ENCODE data around the gene ASMTL.

Gene ASMTL

DNA sequence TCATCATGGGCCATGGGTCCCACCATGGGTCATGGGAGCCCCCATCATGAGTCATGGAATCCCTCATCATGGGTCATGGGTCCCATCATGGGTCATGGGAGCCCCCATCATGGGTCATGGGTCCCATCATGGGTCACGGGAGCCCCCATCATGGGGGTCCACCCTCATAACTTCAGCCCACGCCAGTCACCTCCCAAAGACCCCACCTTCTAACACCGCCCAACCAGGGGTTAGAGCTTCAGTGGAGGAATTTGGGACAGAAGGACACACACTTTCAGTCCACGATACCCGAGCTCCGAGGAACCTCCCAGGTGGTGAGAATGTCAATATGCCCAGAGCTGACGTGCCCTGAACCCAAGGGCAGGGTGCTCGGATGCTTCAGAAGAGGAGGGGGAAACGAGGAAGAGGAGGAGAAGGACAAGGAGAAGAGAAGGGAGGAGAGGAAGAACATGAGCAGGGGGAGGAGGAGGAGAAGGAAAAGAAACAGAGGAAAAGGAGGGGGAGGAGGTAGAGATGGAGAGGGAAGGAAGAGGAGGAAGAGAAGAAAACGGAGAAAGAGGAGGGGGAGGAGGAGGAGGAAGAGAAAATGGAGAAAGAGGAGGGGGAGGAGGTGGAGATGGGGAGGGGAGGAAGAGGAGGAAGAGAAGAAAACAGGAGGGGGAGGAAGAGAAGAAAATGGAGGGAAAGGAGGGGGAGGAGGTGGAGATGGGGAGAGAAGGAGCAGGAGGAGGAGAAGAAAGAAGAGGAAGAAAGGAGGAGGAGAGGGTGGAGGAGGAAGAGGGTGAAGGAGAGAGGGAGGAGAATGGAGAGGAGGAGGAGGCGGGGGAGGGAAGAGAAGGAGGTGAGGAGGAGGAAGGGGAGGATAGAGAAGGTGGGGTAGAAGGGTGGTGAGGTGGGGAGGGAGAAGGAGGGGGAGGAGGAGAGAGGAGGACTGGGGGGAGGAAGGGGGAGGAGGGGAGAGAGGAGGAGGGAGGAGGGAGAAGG is 98.4 kb downstream of the ASMTL start:
- Histone ChIP-seq H2AK5ac (ENCODE audit: low read length) (no peak overlapping the region), H3K79me1 (ENCODE audit: low read length) (no peaks in the 10 kb centered on the region), H3K27ac (ENCODE audit: low read depth, low read length) (no peak overlapping the region), H2BK12ac (ENCODE audit: low read length) (no peak overlapping the region), H3K9ac (ENCODE audit: low read length) (no peak overlapping the region), H4K8ac (ENCODE audit: low read depth, low read length) (no peak overlapping the region), H3K4me1 (ENCODE audit: control insufficient read depth in 1 of 2, insufficient read depth in 2 of 2, low read length in 2 of 2) (peaks cover 5% of the 10 kb centered on the region in 2 experiments), H3K4me2 (ENCODE audit: low read length) (no peak overlapping the region), H3K4ac (ENCODE audit: low read depth, low read length) (no peak overlapping the region), H3K36me3 (ENCODE audit: control insufficient read depth in 1 of 2, insufficient read depth in 2 of 2, low read length in 2 of 2) (peaks cover 0 to 2% of the 10 kb centered on the region in 2 experiments), H4K91ac (ENCODE audit: low read depth, low read length) (no peak overlapping the region), H2BK120ac (ENCODE audit: insufficient read depth, low read length, poor library complexity) (no peak overlapping the region), H3K79me2 (ENCODE audit: control insufficient read depth, insufficient read depth, low read length, poor library complexity) (no peaks in the 10 kb centered on the region), H3K27me3 (ENCODE audit: insufficient read depth, low read length) (no peaks in the 10 kb centered on the region), H2AFZ (ENCODE audit: insufficient read depth, low read length, poor library complexity) (no peak overlapping the region), H2BK5ac (ENCODE audit: low read depth, low read length, poor library complexity) (no peak overlapping the region), H3K9me3 (ENCODE audit: insufficient read depth, low read depth, low read length) (peaks cover 3% of the 10 kb centered on the region), H3K14ac (ENCODE audit: low read length) (no peak overlapping the region), H3K23ac (ENCODE audit: low read length) (no peak overlapping the region), H3K18ac (ENCODE audit: low read length) (no peak overlapping the region), H3K4me3 (ENCODE audit: low read depth, low read length) (no peak overlapping the region), H4K12ac (ENCODE audit: low read depth, low read length) (no peak overlapping the region)
- DNase-seq: no peak
- 92% methylated on average over 2 of the region's 11 CpGs for WGBS (ENCODE audit: extremely low coverage, insufficient coverage, insufficient read length)

Data from trophoblast cell (in vitro differentiated cells and primary cell).